Osteocyte (in vitro differentiated cells): Measurements from ENCODE around the gene VPS45. TPM values are rescaled to one million over a fixed set of nuclear protein-coding genes. Genes with fewer than 3 reads are reported as not detected.

Source experiments
- DNase-seq: peaks from one replicate; pipeline ENCODE4 v3.0.0; 2021; ENCODE audit warnings: mixed read lengths; ENCODE audit not compliant: unreplicated experiment; ENCODE audit errors: extremely low spot score
- H3K27ac Mint-ChIP-seq: one replicate; pipeline ENCODE4 v1.8.0; 2021; ENCODE audit warnings: mild to moderate bottlenecking, mixed read lengths; ENCODE audit not compliant: unreplicated experiment
- H3K27me3 Mint-ChIP-seq: one replicate; pipeline ENCODE4 v1.8.0; 2021; ENCODE audit warnings: mixed read lengths; ENCODE audit not compliant: unreplicated experiment
- H3K36me3 Mint-ChIP-seq: one replicate; pipeline ENCODE4 v1.8.0; 2021; ENCODE audit warnings: mixed read lengths; ENCODE audit not compliant: unreplicated experiment
- H3K4me1 Mint-ChIP-seq: one replicate; pipeline ENCODE4 v1.8.0; 2021; ENCODE audit warnings: mixed read lengths; ENCODE audit not compliant: unreplicated experiment
- H3K4me3 Mint-ChIP-seq: one replicate; pipeline ENCODE4 v1.8.0; 2021; ENCODE audit warnings: mild to moderate bottlenecking, moderate library complexity, mixed read lengths; ENCODE audit not compliant: unreplicated experiment
- H3K9me3 Mint-ChIP-seq: one replicate; pipeline ENCODE4 v1.8.0; 2021; ENCODE audit warnings: mixed read lengths; ENCODE audit not compliant: unreplicated experiment
- total RNA-seq: library from RNA; stranded (reverse); gene quantifications from 2 replicates; pipeline ENCODE4 v1.2.1, GENCODE V29; 2021
- TF ChIP-seq, protein P1 (sequence below): fragments of 200-600 bp; sonication (generic); IDR thresholded peaks from 2 replicates; pipeline ENCODE4 v1.5.0; 2021; ENCODE audit warnings: antibody characterized with exemption, mild to moderate bottlenecking, moderate library complexity

The VPS45 gene
- total RNA-seq, 1 donor from 2014 or later = 43.6 TPM

- no peaks in the 10 kb centered on the region for H3K9me3 Mint-ChIP-seq
- no peaks in the 10 kb centered on the region for H3K27me3 Mint-ChIP-seq
- H3K4me3 Mint-ChIP-seq = peak within 1 kb of the TSS; percentile 92
- peaks cover 40% of the 10 kb centered on the region for H3K4me1 Mint-ChIP-seq
- peaks cover 11% of the 10 kb centered on the region for H3K36me3 Mint-ChIP-seq
- TF ChIP-seq, protein P1, sequence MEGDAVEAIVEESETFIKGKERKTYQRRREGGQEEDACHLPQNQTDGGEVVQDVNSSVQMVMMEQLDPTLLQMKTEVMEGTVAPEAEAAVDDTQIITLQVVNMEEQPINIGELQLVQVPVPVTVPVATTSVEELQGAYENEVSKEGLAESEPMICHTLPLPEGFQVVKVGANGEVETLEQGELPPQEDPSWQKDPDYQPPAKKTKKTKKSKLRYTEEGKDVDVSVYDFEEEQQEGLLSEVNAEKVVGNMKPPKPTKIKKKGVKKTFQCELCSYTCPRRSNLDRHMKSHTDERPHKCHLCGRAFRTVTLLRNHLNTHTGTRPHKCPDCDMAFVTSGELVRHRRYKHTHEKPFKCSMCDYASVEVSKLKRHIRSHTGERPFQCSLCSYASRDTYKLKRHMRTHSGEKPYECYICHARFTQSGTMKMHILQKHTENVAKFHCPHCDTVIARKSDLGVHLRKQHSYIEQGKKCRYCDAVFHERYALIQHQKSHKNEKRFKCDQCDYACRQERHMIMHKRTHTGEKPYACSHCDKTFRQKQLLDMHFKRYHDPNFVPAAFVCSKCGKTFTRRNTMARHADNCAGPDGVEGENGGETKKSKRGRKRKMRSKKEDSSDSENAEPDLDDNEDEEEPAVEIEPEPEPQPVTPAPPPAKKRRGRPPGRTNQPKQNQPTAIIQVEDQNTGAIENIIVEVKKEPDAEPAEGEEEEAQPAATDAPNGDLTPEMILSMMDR = no peak
- peak within 1 kb of the TSS; percentile 91 for H3K27ac Mint-ChIP-seq
- DNase-seq = peak; percentile 88
Measured at GRCh38 chr1:150149271-150150132, 81.9 kb downstream of the VPS45 start, which contains the start of gene PLEKHO1. TSS of gene PLEKHO1 (plus strand) at chr1:150149916. CDS start at chr1:150150258, 342 bp downstream.

- Mint-ChIP-seq H3K27ac (peak overlapping the region; percentile 88), H3K4me3 (peak overlapping the region; percentile 92), H3K27me3 (no peaks in the 10 kb centered on the region), H3K4me1 (peaks cover 40% of the 10 kb centered on the region), H3K36me3 (peaks cover 20% of the 10 kb centered on the region), H3K9me3 (no peaks in the 10 kb centered on the region)
- TF ChIP-seq, protein P1 = no peak
- no peak for DNase-seq
Measured at GRCh38 chr1:150150133-150151021, 82.8 kb downstream of the VPS45 start.

DNA sequence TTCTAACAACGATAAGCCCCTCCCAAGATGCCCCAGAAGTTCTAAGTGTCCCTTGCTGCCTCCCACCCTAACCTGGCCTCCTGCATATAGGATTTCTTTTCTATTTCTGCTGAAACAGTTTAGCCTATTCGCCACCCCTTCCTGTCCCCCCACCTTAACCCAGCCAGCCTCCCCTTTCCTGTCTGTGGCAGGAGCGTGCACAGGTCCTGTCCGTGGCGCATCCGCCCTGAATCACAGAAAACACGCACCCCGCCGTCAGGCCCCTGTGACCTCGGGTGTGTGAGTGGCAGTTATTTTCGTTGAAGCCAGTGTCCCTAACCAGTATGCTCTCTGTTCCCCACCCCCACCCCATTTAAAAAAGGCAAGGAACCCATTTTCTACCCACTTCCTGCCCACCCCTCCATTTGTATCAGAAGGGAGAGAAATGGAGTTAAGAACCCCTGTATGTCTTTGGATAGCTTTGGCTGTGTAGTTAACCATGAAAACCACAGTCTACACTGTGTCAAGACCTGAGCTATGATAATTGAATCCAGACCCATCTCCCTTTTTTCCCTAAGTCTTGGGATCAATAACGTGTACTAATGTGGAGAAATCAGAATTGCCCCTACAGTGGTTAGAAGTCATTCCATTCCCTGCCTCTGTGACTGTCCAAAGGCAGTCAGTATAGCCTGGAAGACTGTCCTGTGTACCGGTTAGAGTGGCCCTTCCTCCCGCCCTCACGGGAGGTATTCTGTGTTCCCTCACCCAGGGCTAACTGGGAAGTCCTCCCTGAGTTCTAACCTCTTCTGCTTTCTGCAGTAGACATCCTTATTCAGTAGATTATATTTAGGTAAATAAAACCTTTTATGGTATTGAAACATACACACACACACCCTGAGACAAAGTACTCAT, 84.0 kb downstream of the VPS45 start:
- Mint-ChIP-seq H3K4me3 (peak overlapping the region; percentile 92), H3K27me3 (no peaks in the 10 kb centered on the region), H3K36me3 (peaks cover 28% of the 10 kb centered on the region), H3K9me3 (no peaks in the 10 kb centered on the region), H3K4me1 (peaks cover 40% of the 10 kb centered on the region), H3K27ac (peak overlapping the region; percentile 88)
- no peak for DNase-seq
- TF ChIP-seq, protein P1 = no peak

- H3K27ac Mint-ChIP-seq = peak overlapping the region; percentile 88
- H3K4me1 Mint-ChIP-seq = peaks cover 42% of the 10 kb centered on the region
- peaks cover 32% of the 10 kb centered on the region for H3K36me3 Mint-ChIP-seq
- H3K27me3 Mint-ChIP-seq = no peaks in the 10 kb centered on the region
- DNase-seq = no peak
- H3K4me3 Mint-ChIP-seq = peak overlapping the region; percentile 92
- H3K9me3 Mint-ChIP-seq = no peaks in the 10 kb centered on the region
- TF ChIP-seq, protein P1 = no peak
Measured at GRCh38 chr1:150152182-150152536, 84.6 kb downstream of the VPS45 start.
